ENCODE data around the gene GALNT17.

Gene GALNT17

DNA sequence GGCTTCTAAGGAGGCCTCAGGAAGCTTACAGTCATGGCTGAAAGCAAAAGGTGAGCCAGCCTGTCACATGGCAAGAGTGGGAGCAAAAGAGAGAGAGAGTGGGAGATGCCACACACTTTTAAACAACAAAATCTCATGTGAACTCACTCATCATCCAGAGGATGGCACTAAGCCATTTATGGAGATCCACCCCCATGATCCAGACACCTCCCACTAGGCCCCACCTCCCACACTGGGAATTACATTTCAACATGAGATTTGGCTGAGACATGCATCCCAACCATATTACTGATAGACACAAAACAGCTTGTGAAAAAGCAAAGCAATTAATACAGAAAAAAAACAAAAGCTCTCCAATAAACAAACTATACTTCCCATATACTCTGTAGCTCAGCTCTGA is 210.3 kb downstream of the GALNT17 start:
- no peak for DNase-seq

GRCh38 chr7:71343039-71343438 is 211.1 kb downstream of the GALNT17 start:
- DNase-seq = no peak

- no peak for DNase-seq
Measured at GRCh38 chr7:71343892-71344291, 211.9 kb downstream of the GALNT17 start.

- no peak for DNase-seq
Measured at GRCh38 chr7:71345117-71345884, 213.4 kb downstream of the GALNT17 start.

DNA sequence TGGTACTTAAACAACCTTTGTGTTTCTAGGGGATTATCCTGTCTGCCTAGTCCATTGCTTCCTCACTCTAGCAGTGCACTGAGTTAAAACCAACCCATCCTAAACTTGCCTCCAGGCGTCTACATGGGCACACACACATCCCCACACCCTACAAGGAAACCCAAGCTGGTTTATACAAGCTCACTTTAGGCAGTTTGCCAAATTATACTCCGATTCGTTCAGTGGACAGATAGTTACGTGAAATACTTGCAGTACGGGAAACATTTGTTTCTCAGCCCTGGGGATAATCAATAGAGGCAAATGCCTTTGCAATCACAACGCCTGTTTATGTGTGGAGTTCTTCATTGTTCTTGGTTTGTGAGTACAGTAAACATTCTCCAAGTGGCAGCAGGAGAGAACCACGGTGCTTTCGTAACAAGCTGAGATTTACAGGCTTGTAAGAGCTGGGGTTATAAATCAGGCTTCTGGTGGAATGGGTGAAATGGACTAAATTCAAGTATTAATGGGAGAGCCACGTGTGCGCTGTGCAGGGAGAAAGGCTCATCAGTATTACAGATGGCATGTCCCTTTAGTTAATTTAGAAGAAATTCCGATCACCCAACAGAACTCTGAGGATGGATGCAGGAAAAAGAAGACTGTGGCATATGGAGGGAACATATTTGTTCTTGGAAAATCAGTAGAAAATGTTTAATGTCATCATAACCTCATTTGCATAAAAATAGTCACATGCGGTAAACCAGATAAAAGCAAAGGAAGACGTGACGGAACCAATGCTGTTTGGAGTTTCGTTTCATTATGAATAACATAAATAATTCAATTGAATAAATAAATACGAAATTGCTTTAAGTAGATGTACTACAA is 217.1 kb downstream of the GALNT17 start:
- DNase-seq = no peak

- DNase-seq = no peak
Measured at GRCh38 chr7:71349682-71350481, 217.9 kb downstream of the GALNT17 start.

GRCh38 chr7:71350680-71351079 is 218.7 kb downstream of the GALNT17 start:
- no peak for DNase-seq

- no peak for DNase-seq
Measured at GRCh38 chr7:71354716-71355115, 222.8 kb downstream of the GALNT17 start.

- no peak for DNase-seq
Measured at GRCh38 chr7:71361451-71362032, 229.6 kb downstream of the GALNT17 start.

DNA sequence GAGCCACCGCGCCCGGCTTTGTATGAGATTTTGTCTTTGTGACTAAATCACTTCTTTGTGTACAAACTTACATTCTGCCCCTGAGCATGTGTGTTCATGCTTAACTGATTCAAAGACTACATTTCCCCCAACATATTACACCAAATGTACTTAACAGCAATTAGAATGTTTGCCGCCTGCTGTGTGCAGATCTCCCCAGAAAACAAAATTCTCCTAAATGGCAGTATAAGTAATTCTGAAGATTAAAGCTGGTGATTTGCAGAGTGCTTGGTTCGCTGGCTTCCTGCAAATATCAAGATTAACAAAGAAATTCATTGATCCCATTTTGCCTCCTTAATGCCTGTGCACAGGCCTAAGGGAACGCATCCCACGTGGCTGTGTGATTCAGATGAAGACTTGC is 230.3 kb downstream of the GALNT17 start:
- no peak for DNase-seq

GRCh38 chr7:71363223-71363622 is 231.3 kb downstream of the GALNT17 start:
- DNase-seq = no peak

- DNase-seq = no peak
Measured at GRCh38 chr7:71363627-71364026, 231.7 kb downstream of the GALNT17 start.

GRCh38 chr7:71364551-71364950 is 232.6 kb downstream of the GALNT17 start:
- no peak for DNase-seq

DNA sequence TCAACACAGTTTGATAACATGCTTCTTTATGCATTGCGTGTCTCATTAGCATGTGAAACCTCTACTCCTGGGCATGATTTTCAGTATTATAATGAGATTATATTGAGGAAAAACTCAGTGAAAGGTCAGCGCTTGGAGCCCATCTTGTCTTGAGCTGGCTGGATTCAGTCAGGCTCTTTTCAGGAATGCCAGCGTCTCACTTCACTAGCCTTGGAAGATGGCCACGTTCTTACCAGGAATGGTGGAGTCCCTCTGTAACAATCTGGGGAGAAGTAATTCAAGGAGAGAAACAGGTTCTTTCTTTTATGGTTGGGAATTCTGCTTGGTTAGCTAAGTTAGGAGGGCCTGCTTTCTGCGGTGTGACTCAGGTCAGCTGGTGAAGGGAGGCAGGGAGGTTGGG is 241.0 kb downstream of the GALNT17 start:
- DNase-seq = no peak

- DNase-seq = no peak
Measured at GRCh38 chr7:71377062-71377461, 245.1 kb downstream of the GALNT17 start.

- no peak for DNase-seq
Measured at GRCh38 chr7:71377469-71377868, 245.5 kb downstream of the GALNT17 start.

- DNase-seq = no peak
Measured at GRCh38 chr7:71384094-71384493, 252.2 kb downstream of the GALNT17 start.

DNA sequence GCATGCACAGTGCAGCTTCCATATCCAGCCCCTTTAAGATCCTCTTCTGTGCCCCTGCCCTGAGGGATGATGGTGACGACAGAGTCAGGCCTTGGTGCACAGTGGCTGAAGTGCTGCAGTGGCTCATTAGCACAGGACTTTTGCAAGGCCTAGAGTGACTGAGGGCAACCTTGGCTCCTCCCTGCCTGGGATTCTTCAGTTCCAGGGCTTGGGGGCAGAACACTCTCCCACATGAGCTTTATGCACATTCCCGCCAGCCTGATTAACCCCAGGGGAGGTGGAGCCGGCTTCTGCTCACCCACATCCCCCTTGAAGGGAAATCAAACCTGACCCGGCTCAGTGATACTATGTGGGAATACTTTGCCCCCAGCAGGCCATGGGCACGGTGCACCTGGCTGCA is 253.4 kb downstream of the GALNT17 start:
- no peak for DNase-seq

DNA sequence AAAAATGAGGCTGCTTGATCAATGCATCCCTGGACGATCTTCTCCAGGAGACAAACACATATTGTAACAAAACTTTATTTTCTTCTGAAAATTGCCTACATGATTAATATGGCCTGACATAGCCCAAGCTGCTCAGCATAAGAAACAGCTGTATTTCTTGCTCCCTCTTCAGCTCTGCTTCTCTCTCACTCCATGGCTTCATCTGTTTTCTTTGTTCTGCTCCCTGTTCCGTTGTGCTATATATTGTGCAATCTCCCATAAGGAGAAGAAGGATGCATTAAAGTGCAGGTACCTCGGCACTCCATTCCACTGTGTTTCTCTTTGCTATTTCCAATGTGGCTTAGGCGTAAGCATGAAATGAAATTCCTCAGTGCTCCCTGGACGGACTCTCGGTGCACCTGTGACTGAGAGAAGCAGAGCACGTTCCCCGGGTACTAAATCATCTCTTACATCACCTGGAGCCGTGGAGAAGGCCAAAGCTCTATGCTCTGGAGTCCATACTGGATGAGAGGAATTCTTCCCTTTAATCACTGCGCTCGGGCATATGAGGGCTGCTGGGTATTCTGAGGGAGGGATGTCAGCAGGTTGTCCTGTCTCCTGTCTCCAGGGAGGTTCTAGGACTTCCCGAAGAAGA is 254.3 kb downstream of the GALNT17 start:
- no peak for DNase-seq

GRCh38 chr7:71388181-71388580 is 256.2 kb downstream of the GALNT17 start:
- DNase-seq = no peak

DNA sequence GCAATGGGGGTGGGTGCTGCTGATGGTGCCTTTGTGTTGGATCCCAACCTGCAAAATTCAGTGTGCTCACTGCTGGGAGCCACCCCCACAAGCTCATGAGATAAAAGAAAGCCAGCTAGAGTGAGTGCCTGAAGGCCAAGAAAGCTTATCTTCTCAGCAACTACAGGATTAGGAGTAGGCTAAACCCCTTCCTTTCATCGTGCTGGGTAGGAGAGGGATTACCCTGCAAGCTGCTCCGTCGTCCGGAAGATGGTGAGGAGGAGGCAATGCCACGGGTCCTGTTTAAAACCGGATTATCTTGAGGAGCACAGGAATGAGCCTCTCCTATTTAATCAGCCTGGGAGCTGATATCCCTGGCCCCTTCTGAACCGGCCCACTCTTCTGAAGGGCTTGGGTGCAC is 258.0 kb downstream of the GALNT17 start:
- DNase-seq = no peak

DNA sequence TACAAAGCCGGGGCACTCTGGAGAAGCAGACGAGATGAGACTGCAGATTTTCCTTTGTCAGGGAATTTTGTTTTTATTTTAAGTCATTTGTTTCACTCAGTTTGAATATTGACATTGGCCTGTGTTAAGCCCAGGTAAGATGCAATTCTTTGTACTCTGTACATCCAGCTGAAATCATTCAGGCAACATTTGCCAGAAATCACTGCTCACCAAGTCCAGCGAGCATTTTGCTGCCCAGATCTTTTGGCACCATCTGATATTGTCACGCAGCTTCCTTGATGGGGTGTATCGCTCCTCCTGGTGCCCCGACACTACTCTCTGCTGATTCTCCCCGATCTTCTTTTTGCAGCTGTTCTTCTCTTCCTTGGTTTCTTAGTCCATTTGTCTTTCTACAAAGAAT is 261.7 kb downstream of the GALNT17 start:
- DNase-seq = no peak

DNA sequence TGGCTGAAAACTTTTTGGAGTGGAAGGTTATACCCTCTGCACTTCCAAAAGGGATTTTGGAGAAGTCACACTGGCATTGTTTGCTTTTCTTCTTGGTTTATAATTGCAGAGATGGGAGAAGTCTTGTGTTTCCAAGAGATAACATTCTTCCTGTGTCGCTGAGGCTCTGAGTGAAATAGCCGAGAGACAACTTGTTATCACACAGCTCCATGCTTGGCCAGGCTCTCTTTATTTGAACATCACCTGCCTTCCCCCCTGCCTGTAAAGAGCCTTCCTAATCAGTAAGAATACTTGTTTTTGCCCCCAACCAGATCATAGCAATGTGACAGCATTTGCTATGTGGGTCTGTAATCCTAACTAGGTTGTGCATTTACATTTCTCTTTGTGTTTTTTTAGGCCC is 270.7 kb downstream of the GALNT17 start:
- no peak for DNase-seq

Data from stimulated activated CD4-positive, alpha-beta T cell treated with anti-CD3 and anti-CD28 coated beads, Interleukin-2, amount 100 ng/mL, for 24 hours (primary cell).